Activated CD8-positive, alpha-beta memory T cell treated with anti-CD3 and anti-CD28 coated beads for 4 hours (primary cell): Measurements from ENCODE around the gene PRRC2A.

Experiments used
- DNase-seq, 2 donors: peaks; one replicate each; pipeline ENCODE4 v3.0.0-alpha.2; 2020; ENCODE audit warnings: low read depth in 2 of 2

Gene PRRC2A

DNA sequence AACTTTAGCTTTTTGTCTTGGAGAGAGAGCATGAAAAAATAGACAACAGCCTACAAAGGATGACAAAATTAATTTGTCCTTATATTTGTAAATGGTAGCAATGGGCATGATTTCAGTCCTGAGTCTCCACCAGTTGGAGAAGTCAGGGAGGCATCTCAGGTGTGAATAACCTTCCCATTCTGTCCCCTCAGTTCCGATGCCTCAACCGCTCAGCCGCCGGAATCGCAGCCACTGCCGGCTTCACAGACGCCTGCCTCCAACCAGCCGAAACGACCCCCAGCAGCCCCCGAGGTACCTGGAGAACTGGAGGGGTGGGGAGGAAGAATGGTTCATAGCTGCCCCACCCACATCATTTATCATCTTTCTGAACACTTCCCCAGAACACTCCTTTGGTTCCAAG, 3.6 kb downstream of the PRRC2A start:
- DNase-seq, result no peak

DNA sequence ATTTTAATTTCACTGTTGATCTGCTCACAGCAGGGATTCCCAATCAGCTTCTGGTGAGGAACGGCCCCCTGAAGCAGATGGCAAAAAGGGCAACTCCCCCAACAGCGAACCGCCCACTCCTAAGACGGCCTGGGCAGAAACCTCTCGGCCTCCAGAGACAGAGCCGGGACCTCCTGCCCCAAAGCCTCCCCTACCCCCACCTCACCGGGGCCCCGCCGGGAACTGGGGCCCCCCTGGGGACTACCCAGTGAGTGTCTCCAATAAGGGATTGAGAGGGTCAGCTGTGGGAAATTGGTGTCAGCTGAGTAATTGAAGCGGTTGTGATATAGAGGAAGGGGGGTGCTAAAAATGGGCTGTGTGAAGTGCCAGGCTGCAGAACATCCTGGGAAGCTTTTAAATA, 6.4 kb downstream of the PRRC2A start:
- DNase-seq, result no peak

DNA sequence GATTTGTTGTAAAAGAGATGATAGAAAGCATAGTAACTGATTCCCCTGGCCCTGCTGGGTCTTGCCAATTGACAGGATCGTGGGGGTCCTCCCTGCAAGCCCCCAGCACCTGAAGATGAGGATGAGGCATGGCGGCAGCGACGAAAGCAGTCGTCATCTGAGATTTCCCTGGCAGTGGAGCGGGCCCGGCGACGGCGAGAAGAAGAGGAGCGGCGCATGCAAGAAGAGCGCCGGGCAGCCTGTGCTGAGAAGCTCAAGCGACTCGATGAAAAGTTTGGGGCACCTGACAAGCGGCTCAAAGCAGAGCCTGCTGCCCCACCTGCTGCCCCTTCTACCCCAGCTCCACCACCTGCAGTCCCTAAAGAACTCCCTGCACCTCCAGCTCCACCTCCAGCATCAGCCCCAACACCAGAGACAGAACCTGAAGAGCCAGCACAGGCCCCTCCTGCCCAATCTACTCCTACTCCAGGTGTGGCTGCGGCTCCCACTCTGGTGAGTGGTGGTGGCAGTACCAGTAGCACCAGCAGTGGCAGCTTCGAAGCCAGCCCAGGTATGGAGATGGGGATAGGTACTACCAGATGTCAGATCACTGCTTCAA, 7.3 kb downstream of the PRRC2A start:
- DNase-seq, result no peak

DNA sequence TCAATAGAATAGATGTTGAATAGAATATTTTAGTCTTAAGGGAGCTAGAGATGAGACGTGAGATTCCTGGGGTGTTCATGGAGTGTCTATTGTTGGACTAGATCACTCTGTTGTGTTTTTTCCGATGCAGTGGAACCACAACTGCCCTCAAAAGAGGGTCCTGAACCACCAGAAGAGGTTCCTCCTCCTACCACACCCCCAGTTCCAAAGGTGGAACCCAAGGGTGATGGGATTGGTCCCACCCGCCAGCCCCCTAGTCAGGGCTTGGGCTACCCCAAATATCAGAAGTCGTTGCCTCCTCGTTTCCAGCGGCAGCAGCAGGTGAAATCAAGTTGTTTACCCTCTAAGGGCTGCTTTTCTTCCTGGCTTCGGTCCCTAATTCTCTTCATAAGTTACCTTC, 8.5 kb downstream of the PRRC2A start:
- DNase-seq, result no peak

DNA sequence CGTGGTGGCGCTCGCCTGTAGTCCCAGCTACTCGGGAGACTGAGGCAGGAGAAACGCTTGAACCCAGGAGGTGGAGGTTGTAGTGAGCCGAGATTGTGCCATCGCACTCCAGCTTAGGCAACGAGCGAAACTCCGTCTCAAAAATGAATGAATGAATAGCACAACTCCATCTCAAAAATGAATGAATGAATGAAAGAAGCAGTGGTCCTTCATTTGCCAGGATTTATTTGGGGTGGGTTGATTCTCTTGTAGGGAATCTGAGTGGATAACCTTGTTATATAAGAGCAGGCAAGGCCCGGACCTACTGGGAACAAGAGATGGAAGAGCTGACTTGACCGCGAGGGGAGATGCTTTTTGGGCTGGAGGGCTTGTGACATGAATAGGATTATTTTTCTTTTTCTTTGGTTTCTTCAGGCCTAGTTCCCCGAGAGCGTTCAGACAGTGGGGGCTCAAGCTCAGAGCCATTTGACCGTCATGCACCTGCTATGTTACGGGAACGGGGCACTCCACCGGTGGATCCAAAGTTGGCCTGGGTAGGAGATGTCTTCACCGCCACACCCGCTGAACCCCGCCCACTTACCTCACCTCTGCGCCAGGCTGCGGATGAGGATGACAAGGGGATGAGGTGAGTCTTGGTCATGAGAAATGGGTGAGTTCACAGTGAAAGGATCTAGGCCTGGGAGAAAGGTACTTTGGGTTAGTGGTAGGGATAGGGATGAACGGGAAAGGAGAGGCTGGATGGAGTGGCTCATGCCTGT, 9.8 kb downstream of the PRRC2A start:
- DNase-seq, result no peak

DNA sequence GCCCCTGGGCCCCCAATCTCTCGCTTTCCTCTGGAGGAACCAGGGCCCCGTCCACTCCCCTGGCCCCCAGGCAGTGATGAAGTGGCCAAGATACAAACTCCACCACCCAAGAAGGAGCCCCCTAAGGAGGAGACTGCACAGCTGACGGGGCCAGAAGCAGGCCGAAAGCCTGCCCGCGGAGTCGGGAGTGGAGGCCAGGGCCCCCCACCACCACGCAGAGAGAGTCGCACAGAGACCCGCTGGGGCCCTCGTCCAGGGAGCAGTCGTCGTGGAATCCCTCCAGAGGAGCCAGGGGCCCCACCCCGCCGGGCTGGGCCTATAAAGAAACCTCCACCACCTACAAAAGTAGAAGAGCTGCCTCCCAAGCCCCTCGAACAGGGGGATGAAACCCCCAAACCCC, 10.7 kb downstream of the PRRC2A start:
- DNase-seq, result no peak

DNA sequence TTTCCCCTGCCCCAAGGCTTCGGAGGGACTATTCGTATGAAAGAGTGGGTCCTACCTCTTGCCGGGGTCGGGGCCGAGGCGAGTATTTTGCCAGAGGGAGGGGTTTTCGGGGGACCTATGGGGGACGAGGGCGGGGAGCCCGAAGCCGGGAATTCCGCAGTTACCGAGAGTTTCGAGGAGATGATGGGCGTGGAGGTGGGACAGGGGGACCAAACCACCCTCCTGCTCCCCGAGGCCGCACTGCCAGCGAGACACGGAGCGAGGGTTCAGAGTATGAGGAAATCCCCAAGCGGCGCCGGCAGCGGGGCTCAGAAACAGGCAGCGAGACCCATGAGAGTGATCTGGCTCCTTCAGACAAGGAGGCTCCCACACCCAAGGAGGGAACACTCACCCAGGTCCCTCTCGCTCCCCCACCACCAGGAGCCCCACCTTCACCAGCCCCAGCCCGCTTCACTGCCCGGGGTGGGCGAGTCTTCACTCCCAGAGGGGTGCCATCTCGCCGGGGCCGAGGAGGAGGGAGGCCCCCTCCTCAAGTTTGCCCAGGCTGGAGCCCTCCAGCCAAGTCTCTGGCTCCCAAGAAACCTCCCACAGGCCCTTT, 11.3 kb downstream of the PRRC2A start:
- DNase-seq, result no peak

DNA sequence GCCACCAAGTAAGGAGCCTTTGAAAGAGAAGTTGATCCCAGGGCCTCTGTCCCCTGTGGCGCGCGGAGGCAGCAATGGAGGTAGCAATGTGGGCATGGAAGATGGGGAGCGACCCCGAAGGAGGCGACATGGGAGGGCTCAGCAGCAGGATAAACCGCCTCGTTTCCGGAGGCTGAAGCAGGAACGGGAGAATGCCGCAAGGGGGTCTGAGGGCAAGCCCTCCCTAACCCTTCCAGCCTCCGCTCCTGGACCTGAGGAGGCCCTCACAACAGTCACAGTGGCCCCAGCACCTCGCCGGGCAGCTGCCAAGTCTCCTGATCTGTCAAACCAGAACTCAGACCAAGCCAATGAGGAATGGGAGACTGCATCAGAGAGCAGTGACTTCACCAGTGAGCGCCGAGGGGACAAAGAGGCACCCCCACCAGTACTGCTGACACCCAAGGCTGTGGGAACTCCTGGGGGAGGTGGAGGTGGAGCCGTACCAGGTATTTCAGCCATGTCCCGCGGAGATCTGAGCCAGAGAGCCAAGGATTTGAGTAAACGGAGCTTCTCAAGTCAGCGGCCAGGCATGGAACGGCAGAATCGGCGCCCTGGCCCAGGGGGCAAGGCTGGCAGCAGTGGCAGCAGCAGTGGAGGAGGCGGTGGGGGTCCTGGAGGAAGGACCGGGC, 11.9 kb downstream of the PRRC2A start:
- DNase-seq, result no peak

DNA sequence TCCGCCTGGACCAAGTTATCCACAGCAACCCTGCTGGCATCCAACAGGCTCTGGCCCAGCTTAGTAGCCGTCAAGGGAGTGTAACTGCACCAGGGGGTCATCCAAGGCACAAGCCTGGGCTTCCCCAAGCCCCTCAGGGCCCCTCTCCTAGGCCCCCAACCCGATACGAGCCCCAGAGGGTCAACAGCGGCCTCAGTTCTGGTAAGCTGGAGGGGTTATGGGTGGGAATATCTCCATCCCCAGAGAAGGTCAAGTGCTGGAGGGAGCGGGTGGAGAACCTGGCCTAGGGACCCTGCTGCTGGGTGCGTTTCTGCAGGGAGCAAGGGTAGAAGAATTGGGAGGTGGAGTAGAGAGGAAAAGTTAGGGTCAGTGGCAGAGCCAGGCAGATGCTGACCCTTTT, 12.9 kb downstream of the PRRC2A start:
- no peak for DNase-seq

DNA sequence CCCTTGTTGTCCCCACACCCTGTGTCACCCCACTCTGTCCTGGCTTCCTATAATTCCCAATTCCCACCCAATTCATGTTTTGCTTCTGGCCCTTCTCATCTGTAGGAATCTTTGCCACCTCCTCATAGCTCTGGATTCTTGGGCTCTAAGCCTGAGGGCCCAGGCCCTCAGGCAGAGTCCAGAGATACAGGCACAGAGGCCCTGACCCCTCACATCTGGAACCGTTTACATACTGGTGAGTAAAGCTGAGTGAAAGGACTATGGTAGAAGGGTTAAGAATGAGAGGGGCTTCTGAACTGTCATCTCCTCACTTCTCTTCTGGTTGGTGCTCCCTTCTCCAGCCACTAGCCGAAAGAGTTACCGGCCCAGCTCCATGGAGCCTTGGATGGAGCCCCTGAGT, 13.6 kb downstream of the PRRC2A start:
- DNase-seq, result no peak

DNA sequence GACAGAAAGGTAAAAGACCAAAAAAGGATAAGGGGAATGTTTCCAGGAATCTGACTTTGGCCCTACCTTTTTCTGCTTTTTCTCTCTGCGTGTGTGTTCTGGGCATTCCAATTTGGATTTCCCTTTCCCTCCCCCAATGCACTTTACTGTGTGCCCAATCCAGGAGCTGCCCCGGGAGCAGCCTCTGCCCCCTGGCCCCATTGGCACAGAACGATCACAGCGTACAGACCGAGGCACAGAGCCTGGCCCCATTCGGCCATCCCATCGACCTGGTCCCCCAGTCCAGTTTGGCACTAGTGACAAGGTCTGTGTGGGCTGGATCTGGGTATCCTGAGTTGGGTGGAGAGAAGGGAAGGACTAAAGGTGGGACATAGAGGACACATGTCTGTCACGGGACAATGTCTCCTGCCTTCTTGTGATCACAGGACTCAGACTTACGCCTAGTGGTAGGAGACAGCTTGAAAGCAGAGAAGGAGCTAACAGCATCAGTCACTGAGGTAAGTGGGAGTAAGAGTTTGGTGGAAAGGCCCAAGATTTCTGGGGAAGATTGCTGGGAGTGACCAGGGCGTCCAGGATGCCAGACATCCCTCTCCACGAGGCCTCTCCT, 14.6 kb downstream of the PRRC2A start:
- no peak for DNase-seq

DNA sequence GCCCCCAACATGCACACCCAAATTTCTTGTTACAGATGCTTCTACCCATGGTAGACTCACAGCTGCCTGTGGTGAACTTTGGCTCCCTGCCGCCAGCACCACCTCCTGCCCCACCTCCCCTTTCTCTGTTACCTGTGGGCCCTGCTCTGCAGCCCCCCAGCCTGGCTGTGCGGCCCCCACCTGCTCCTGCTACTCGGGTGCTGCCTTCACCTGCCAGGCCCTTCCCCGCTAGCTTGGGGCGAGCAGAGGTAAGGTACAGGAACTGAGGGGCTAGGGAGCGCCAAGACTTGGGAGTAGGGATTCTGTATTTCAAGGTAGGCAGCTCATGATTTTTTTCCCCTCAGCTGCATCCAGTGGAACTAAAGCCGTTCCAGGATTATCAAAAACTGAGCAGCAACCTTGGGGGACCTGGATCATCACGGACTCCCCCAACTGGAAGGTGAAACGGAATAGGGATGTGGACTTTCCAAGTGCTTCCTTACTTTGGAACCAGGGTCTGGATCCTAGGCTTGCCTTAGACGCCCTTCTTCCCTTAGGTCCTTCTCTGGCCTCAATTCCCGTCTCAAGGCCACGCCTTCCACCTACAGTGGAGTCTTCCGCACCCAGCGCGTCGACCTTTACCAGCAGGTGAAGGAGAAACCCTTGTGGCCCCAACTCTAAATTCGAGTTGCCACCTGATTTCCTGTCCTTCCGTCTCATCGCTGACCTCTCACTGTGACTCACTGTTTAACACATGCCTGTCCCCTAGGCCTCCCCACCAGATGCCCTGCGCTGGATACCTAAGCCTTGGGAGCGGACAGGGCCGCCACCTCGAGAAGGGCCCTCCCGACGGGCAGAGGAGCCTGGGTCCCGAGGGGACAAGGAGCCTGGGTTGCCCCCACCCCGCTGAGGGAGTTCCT, 16.4 kb downstream of the PRRC2A start:
- no peak for DNase-seq

DNA sequence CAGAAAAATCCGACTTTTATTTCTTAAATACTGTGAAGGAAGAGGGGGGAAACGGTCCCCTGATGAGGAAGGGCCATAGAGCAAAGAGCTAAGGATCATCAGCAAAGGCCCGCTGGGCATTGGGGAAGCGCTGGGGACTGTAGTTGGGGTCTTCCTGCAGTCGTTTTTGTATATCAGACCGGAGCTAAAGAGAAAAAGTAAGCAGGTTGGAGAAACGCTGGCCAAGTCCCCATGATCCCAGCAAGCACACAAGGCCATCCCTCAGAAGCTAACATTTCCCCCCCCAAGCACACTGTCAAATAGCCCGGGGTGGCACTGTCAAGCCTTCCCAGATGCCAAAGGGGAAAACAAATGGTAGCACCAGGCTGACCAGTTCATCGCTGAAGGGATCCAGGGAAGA, 18.5 kb downstream of the PRRC2A start:
- DNase-seq, result no peak

DNA sequence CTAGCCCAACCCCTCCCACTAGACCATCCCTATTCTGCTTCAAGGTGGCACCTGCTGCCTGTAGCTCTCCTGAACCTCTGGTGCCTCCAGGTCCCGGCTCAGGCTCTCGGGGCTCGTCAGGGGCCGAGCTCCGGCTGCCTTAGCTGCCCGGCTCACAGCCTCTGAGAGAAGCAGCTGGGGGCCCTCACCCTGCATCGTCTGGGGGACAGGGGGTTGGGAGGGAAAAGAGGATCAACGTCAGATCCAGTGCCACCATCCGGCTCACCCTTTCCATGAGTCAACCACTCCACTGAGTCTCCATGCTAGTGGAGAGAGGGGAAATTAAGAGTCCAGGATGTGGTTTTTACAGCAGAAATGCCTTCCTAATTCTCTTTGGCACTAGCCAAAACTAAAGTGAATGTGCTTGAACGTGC, 18.9 kb downstream of the PRRC2A start:
- DNase-seq, result no peak

DNA sequence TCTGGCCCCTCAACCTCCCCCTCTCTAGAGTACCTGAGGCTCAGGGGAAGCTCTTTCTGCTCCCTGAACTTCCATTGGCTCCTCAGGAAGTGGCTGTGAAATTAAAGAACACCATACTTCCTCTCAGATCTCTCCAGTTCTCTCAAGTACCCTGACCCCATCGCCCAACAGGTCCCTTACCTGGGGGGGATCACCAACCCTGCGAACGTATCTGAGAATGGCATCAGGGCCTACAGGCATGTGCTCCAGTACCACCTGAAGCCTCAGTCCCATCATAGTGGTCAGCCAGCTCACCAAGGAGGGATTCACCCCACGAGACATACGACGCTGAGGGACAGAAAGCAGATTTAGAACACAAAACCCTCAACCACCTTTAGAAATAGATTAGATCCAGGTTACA, 20.1 kb downstream of the PRRC2A start:
- no peak for DNase-seq

DNA sequence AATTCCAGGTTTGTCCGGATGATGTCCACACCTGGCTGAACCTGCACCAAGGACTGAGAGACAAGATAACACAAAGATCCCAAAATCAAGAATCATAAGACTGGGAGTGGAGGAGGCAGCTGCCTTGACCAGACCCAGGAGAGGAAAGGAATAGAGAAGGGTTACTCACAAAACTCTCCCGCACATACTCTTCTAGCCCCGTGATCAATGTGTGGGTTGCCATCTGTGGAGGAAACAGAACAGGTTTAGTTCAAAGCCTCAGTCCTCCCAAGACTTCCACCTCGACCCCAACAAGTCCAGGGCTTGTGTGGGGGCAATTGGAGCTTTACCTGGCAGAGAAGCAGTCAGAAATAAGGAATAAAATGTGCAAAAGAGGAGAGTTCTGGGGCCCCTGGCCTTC, 20.9 kb downstream of the PRRC2A start:
- DNase-seq, result no peak

DNA sequence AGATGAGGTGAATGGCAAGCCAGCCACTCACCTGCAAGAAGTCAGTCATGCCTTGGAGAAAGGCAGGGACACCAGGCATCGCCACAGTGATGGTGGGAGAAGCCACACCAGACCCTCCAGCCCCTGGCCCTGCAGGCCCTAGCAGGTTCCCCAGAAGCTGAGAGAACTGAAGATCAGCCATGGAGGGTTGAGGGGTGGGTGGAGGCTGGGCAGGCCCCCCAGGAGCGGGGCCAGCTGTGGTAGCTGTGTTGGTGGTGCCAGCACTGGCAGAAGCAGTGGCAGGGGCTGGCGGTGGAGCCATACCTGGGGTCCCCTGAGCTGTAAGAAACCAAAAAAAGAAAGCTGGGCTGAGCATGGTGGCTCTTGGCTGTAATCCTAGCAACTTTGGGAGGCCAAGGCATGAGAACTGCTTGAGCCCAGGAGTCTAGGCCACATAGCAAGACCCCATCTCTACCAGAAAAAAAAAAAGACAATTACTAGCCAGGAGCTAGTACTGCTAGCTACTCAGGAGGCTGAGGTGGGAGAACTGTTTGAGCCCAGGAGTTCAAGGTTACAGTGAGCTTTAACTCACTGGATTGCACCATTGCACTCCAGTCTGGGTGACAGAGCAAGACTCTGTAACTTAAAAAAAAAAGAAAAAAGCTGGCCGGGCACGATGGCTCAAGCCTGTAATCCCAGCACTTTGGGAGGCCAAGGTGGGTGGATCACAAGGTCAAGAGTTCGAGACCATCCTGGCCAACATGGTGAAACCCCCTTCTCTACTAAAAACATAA, 22.5 kb downstream of the PRRC2A start:
- no peak for DNase-seq

DNA sequence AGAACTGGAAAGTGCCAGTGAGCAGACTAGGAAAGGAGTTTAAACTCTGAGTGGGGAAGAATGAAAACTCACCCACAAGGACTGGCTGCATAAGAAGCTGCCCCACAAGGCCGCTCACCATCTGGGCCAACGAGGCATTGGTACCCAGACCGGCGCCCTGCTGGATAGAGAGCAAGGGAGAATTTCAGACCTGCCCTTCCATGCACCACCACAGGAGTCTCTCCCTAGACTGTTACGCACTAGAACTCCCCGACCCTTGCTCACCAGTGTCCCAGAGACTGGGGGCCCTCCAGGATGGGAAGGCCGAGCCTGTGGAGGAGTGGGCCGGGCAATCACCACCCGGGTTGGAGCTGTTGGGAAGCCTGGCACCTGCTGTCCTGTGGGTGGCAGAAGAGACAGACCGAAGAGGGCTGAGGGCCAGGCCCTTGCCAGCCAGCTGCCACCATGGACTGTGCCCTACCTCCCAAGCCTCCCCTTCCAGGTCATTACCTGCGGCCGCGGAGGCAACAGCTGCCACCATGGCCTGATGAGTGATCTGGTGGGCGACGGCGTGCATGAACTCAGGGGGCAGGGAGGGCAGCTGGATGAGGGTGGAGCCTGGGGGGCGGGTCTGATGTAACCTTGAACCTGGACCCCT, 23.4 kb downstream of the PRRC2A start:
- DNase-seq, result no peak

DNA sequence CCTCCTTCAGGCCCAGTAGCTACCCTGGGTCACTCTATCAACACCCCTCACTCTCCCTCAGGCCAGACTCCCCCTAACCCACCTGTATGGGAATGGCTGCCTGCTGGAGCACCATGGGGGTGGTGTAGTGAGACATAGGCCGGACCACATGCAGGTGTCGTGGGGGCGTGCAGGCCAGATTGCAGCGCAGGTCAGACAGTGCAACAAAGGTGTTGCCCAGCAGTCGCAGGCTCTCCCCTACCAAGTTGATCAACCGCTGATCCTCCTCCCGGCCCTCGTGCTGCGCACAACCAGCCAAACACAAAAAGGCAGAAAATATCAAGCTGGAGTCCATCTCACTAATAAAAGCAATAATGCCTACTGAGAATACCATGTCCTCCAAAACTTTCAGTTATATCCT, 24.8 kb downstream of the PRRC2A start:
- no peak for DNase-seq

DNA sequence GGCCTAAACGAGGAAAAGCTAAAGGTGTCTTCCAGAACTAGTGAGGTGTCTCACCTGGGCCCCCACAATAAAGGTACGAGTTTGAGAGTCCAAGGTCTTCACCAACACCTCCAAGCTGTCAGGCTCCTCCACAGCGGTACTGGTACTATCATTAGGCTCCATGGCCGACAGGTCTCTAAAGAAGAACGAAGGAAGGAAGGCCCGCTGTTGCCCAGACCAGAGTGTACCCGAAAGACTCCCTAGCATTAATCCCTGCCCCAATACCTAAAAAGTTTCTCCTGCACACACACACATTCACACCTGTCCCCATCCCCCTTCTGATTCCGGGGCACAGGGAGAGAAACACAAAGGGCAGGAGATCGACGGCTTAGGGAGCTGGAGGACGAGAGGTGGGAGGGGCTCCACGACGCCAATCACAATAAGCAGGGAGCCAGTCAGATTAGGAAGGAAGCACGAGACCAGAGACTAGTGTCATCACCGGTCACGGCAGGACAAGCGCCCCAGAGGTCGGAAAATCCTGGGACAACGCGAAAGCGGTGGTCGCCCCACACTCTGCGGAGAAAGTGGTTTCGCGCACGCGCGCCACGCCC, 31.2 kb downstream of the PRRC2A start:
- no peak for DNase-seq
